ENCODE measurements around the gene CCDC88C. TPM values are rescaled to one million over a fixed set of nuclear protein-coding genes. Genes with fewer than 3 reads are reported as not detected.

The CCDC88C gene
- total RNA-seq, 2 donors from 2014 or later, result 333 to 339 TPM

DNA sequence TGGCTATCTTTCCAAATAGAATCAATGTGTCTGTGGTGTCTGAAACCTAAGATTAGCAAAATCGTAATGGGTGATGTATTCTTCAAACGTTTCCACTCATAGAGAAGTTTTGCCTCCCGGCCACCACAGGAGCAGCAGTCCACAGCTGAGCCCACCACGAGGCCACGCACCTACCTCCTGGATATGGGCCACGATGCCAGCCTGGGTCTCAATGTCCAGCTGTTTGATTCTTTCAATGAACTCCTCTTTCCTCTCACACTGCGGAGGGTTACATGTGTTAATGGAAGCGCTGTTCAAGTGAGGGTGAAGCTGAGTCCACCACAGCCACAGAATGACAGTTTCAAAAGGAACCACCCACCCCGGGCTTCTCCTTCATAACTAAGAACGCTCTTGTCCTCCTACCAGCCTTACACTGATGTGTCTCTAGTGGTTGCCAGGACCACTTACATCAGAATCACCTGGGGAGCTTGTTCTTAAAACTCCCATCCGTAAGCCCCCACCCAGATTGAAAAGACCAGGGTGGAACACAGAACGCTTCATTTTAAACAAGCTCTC is 75.3 kb downstream of the CCDC88C start:
- DNase-seq, result no peak
- H3K36me3 Mint-ChIP-seq (ENCODE audit: low read depth), result peaks cover 4% of the 10 kb centered on the region
- no peak for ATAC-seq
- no peaks in the 10 kb centered on the region for H3K9me3 ChIP-seq (ENCODE audit: control insufficient read depth, low read length, poor library complexity, severe bottlenecking)
- H3K4me3 Mint-ChIP-seq, result no peak overlapping the region
- peak overlapping the region; percentile 80 for H3K27ac Mint-ChIP-seq
- H3K4me1 Mint-ChIP-seq, result peaks cover 24% of the 10 kb centered on the region
- no peaks in the 10 kb centered on the region for H3K27me3 Mint-ChIP-seq

DNA sequence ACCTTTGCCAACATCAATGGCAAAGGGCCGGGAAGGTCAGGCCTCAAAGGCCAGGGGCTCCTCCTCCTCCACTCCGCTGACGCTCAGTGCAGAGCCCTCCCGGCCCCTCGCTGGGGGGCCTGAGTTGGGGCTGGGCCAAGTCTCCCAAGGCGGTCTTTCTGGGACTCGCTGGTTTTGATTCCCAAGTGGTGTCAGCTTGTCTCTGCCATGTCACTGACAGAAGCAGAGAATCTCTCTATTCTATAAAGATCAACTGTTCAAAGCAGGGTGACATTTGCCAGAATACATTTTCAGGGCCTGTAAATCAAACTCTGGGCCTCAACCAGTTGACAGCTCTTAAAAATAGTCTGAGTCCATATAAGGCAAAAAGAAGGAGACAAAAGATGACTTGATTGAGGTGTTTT is 75.9 kb downstream of the CCDC88C start:
- Mint-ChIP-seq H3K27ac (peak overlapping the region; percentile 80), H3K4me1 (peaks cover 19% of the 10 kb centered on the region), H3K27me3 (no peaks in the 10 kb centered on the region), H3K36me3 (ENCODE audit: low read depth) (peaks cover 4% of the 10 kb centered on the region), H3K4me3 (no peak overlapping the region)
- ATAC-seq, result no peak
- H3K9me3 ChIP-seq (ENCODE audit: control insufficient read depth, low read length, poor library complexity, severe bottlenecking), result no peaks in the 10 kb centered on the region
- no peak for DNase-seq

DNA sequence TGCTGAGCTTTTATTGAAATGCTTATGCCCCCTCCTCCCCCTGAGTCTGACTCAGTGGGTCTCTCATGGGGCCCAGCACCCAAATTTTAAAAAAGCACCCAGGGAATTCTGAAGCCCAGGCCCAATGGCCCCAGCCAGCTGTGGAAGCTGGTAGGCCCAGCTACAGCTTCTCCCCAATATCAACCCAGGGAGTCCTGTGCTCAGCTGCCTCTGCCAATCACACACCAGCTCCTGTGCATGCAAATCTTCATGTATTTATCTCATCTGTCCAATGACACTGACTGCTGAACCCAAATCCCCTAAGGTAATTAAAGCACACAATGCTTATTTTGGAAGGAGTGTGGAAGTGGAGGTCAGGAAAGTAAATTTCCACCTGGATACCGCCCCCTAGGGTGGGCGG is 76.3 kb downstream of the CCDC88C start:
- peaks cover 4% of the 10 kb centered on the region for H3K36me3 Mint-ChIP-seq (ENCODE audit: low read depth)

DNA sequence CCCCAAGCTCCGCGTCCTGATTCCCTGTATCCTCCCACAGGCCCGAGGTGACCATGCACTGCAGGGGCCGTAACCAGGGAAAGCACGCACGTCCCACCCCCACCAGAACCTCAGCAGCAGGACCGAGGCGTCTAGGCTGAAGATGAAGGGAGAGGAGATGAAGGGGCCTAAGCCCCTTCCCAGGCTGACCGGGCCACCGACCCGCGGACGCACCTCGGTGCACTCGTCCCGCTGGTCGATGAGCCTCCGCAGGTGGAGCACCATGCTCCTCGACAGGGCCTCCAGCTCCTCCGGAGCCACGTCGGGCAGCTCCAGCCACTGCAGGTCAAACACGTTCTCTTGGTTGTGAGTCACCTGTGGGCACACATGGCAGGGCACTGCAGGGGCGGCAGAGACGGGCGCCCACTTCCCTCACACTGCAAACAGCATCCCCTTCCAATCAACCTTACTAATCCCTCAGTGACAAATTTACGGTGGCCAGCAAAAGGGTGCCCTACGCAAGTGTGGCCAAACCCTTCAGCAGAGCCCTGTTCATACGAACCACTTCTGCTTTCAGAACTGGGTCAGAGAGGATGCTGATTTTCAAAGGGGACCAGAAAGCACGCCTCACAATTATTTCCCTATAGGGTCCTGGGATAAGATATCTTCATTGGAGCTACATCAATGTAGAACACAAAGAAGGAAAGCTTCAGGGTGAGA is 77.8 kb downstream of the CCDC88C start:
- Mint-ChIP-seq H3K4me3 (peak overlapping the region; percentile 49), H3K27ac (peak overlapping the region; percentile 80), H3K36me3 (ENCODE audit: low read depth) (peaks cover 4% of the 10 kb centered on the region), H3K27me3 (no peaks in the 10 kb centered on the region), H3K4me1 (peaks cover 20% of the 10 kb centered on the region)
- no peaks in the 10 kb centered on the region for H3K9me3 ChIP-seq (ENCODE audit: control insufficient read depth, low read length, poor library complexity, severe bottlenecking)
- ATAC-seq, result no peak
- no peak for DNase-seq

More for the DNA sequence above, 76.3 kb downstream of the CCDC88C start:
- peak overlapping the region; percentile 80 for H3K27ac Mint-ChIP-seq
- H3K4me1 Mint-ChIP-seq, result peaks cover 18% of the 10 kb centered on the region
- no peaks in the 10 kb centered on the region for H3K9me3 ChIP-seq (ENCODE audit: control insufficient read depth, low read length, poor library complexity, severe bottlenecking)
- H3K4me3 Mint-ChIP-seq, result no peak overlapping the region
- DNase-seq, result no peak
- no peak for ATAC-seq
- H3K27me3 Mint-ChIP-seq, result no peaks in the 10 kb centered on the region

DNA sequence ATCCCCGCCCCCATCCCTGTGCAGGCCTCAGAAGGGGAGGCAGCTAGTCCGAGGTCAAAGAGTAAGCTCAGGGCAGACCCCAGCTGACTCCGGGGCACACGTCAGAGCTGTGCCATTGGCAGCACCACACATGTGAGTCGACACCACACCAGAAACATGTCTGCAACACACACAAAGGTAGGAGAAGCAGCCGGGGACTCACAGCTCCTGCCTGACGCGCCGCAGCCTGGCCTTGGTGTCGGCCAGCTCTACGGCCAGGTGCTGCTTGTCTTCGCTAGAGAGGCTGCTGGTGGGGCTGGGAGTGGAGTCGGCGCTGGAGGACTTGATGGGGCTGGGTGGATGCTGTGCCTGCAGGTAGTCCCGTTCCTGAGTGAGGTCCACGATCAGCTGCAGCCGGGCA is 78.5 kb downstream of the CCDC88C start:
- no peak for DNase-seq
- H3K4me3 Mint-ChIP-seq, result peak overlapping the region; percentile 49
- no peaks in the 10 kb centered on the region for H3K27me3 Mint-ChIP-seq
- no peak overlapping the region for H3K27ac Mint-ChIP-seq
- H3K4me1 Mint-ChIP-seq, result peaks cover 15% of the 10 kb centered on the region
- H3K36me3 Mint-ChIP-seq (ENCODE audit: low read depth), result peaks cover 4% of the 10 kb centered on the region
- H3K9me3 ChIP-seq (ENCODE audit: control insufficient read depth, low read length, poor library complexity, severe bottlenecking), result no peaks in the 10 kb centered on the region
- ATAC-seq, result no peak

DNA sequence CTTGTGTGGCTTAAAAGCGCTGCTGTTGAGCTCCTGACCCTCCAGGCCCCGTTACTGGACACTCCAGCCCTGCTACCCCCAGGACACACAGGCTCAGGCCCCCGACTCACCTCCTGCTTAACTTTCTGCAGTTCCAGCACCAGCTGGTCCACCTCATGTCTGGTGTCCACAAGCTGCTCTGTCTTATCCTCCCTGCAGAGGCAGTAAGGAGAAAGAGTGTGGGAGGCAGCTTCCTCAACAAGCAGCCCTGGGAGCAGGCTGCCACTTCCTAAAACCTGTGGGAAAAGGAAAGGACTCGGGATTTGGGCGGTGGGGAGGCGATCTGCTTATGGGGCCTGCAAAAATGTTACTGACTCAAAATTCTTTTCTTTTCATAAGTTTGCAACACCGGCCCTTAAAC is 79.2 kb downstream of the CCDC88C start:
- DNase-seq (no peak), ATAC-seq (no peak)
- Mint-ChIP-seq H3K4me1 (peaks cover 13% of the 10 kb centered on the region), H3K36me3 (ENCODE audit: low read depth) (peaks cover 4% of the 10 kb centered on the region), H3K27me3 (no peaks in the 10 kb centered on the region), H3K4me3 (no peak overlapping the region), H3K27ac (no peak overlapping the region)
- H3K9me3 ChIP-seq (ENCODE audit: control insufficient read depth, low read length, poor library complexity, severe bottlenecking), result no peaks in the 10 kb centered on the region

DNA sequence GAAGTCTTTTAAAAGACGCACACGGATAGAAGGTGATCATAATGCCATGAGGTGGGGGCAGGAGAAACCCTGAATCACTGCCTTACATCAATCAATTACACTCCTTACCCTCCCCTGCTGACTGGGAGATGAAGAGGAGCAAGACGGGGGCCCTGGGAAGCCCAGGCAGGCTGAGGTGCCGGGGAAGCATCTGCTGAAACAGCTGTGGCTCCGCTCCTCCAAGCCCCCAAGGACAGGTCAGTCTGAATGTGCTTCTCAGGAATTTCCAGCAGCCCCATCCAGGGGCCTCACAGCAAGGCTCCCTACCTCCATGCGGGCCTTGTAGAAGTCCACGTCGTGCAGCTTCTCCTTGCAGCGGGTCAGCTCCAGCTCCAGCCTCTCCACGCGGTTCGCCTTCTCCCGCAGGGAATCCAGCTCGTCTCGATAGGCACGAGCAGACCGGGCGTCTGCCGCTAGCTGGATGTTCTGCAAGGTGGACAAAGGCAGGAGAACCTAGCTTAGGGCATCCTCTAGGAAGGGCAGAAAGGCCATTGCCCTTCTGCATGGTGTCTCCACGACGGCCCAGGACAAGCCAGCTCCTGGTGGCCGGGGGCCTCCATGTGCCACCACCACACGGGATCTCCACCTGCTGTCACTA is 79.8 kb downstream of the CCDC88C start:
- no peak for DNase-seq
- no peak for ATAC-seq
- Mint-ChIP-seq H3K27me3 (no peaks in the 10 kb centered on the region), H3K27ac (no peak overlapping the region), H3K4me3 (no peak overlapping the region), H3K4me1 (peaks cover 18% of the 10 kb centered on the region), H3K36me3 (ENCODE audit: low read depth) (peaks cover 4% of the 10 kb centered on the region)
- no peaks in the 10 kb centered on the region for H3K9me3 ChIP-seq (ENCODE audit: control insufficient read depth, low read length, poor library complexity, severe bottlenecking)

DNA sequence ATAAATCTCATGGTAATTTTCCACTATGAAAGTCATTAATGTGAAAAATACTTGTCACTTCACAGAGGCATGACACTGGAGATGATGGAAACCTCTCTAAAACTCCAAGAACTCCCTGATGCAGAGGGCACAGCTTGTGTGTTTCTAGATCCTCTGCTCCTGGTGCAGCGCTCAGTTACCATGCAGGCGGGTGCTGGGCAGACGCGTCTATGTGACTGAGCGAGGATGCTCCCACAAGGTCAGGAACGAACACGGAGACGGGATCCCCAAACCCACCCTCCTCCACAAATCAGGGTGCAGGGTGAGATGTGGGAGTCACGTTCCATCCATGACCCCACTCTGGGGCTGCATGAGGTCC is 81.5 kb downstream of the CCDC88C start:
- H3K27ac Mint-ChIP-seq, result no peak overlapping the region

DNA sequence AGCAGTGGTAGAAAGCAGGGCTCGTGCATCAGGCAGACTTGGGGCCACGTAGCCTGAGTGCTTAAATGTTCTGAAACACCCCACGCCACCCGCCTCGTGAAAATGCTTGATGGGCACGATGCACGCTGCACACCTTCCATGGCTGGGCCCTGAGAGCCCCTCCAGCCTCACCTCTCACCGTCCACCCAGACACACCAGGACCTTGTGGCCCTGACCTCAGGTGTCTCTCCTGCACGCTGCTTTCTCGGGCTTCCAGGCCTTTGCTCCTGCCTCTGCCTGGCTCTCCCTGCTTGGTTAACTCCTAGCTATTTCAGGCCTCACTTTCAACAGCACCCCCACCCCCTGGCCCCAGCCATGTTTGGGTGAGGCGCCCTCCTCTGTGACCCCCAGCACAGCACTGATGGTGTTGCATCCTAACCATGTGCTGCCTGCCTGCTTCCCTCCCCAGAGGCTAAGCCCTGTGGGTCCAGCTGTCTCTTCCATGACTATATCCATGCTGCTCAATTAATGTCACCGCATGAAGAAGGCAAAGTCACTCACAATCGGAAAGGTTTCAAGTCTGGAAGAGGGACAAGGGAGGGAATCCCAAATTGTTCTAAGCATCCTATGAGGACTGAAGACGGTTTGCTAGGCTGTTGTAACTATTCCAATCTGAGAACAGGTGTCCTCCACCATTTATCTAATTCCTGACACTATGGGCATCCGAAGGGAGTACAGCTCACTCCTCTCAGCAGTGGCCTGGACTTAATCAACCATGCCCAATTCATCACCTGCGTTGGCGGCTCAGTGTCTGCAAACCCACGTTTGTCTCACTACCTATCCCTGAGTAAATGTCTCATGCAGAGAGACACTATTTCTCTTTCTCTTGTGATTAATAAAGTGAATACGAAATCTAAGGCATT is 82.2 kb downstream of the CCDC88C start:
- ATAC-seq (no peak), DNase-seq (no peak)
- H3K4me1 Mint-ChIP-seq, result peaks cover 38% of the 10 kb centered on the region
- H3K27me3 Mint-ChIP-seq, result no peaks in the 10 kb centered on the region
- H3K27ac Mint-ChIP-seq, result peak overlapping the region; percentile 99
- no peaks in the 10 kb centered on the region for H3K9me3 ChIP-seq (ENCODE audit: control insufficient read depth, low read length, poor library complexity, severe bottlenecking)
- peaks cover 4% of the 10 kb centered on the region for H3K36me3 Mint-ChIP-seq (ENCODE audit: low read depth)
- H3K4me3 Mint-ChIP-seq, result no peak overlapping the region

More for the DNA sequence above, 81.5 kb downstream of the CCDC88C start:
- Mint-ChIP-seq H3K4me1 (peaks cover 33% of the 10 kb centered on the region), H3K4me3 (no peak overlapping the region), H3K36me3 (ENCODE audit: low read depth) (peaks cover 4% of the 10 kb centered on the region), H3K27me3 (no peaks in the 10 kb centered on the region)
- ATAC-seq (no peak), DNase-seq (no peak)
- H3K9me3 ChIP-seq (ENCODE audit: control insufficient read depth, low read length, poor library complexity, severe bottlenecking), result no peaks in the 10 kb centered on the region

DNA sequence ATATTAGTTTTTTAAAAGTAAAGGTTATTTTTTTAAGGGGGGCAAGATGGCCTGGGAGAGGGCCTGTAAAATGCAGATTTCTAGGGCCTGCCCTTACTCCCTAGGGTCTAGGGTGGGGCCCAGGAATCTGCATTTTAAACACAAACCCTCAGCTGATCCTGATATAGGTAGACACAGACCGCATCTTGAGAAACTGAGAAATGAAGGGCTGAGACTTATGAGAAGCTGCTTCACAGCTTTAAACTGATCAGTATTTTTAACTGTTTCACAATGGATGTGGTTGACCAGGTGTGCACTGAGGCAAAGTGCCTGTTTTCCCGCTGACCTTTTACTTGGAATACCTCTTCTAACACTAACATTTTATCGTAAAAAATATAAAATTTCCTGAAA is 84.0 kb downstream of the CCDC88C start:
- Mint-ChIP-seq H3K36me3 (ENCODE audit: low read depth) (no peaks in the 10 kb centered on the region), H3K27me3 (no peaks in the 10 kb centered on the region), H3K27ac (peak overlapping the region; percentile 99), H3K4me3 (no peak overlapping the region), H3K4me1 (peaks cover 45% of the 10 kb centered on the region)
- ATAC-seq (no peak), DNase-seq (no peak)
- H3K9me3 ChIP-seq (ENCODE audit: control insufficient read depth, low read length, poor library complexity, severe bottlenecking), result no peaks in the 10 kb centered on the region

DNA sequence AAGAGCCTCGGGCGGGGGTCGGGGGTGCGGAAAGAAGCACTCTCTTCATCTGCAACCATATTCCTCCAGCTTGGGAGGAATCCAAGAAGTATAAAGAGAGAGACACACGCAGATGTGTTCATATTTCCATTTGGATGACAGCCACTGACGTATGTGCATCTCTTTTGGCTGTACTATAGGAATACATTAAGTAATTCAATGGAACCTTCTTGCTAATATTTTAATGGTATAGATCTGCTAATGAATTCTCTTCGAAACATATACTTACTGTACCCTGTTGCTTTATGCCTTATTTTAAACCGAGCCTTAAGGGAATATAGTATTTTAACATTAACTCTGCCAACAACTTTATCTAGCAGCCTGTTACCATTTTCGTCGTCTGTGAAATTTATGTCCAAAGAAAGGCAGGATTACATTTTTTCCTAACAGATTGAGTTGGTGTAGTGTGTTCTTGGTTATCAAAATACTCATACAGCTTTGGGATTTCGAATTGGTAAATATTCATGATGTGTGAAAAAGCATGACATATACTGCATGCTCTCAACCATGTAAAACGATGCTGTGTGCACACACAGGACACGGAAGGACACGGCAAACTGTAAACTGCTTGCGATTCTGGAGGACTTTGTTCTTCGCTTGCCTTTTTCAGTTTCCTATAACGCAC is 84.5 kb downstream of the CCDC88C start:
- Mint-ChIP-seq H3K27ac (peak overlapping the region; percentile 99), H3K4me1 (peaks cover 45% of the 10 kb centered on the region), H3K27me3 (no peaks in the 10 kb centered on the region), H3K36me3 (ENCODE audit: low read depth) (no peaks in the 10 kb centered on the region), H3K4me3 (no peak overlapping the region)
- DNase-seq (no peak), ATAC-seq (no peak)
- no peaks in the 10 kb centered on the region for H3K9me3 ChIP-seq (ENCODE audit: control insufficient read depth, low read length, poor library complexity, severe bottlenecking)

DNA sequence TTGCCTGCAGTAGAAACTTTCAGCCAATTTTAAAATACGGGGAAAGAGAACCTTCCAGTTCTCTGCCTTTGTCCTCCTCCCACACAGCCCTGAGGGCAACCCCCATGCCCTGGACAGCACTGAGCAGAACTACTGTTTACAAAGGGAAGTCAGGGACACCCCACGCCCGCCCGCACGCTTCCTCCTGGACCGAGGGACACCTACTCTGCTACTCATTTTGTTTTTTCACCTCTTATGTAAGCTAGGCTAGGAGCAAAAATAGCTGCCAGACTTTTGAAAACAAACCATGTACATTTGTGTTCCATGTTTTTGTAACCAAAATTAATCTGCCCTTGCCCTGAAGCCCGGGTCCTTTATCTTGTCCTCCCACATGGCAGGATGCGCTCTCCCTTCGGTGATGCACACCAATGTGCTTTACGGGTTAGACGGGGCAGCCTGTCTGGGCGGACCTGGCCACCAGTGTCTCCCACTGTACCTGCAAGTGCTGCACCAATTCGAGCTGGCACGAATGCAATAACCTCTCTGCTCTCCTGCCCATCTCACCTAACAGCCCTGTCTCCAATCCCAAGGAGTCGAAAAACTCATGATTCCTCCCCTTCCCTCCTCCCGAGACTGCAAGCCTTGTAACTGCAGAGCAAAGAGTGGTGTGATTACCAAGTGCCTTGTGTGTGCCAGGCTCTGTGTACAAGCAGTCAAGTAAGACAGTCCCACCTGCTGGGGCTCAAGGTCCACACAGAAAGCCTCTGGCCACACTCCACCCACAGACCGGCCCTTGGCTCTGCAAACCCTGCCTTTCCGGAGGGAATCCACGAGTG is 85.2 kb downstream of the CCDC88C start:
- DNase-seq, result no peak
- ATAC-seq, result peak; percentile 41
- H3K4me3 Mint-ChIP-seq, result peak overlapping the region; percentile 83
- peak overlapping the region; percentile 99 for H3K27ac Mint-ChIP-seq
- peaks cover 45% of the 10 kb centered on the region for H3K4me1 Mint-ChIP-seq
- H3K9me3 ChIP-seq (ENCODE audit: control insufficient read depth, low read length, poor library complexity, severe bottlenecking), result no peaks in the 10 kb centered on the region
- H3K27me3 Mint-ChIP-seq, result no peaks in the 10 kb centered on the region
- no peaks in the 10 kb centered on the region for H3K36me3 Mint-ChIP-seq (ENCODE audit: low read depth)

All from T-helper 17 cell (primary cell).